Stimulated activated naive B cell treated with anti-CD40 and anti-IgM and Interleukin-4, amounts not matched to agents 10 μg/mL and 1 μg/mL and 100 μg/mL, for 72 hours (primary cell): ENCODE measurements around the gene ADCY1.

ENCODE experiments used
- ATAC-seq, 2 donors: fragments of 150-1000 bp; cut with Tn5 transposase; replicated peaks; 2 replicates each; pipeline ENCODE4 v1.10.0; 2021; ENCODE audit warnings: moderate library complexity in 1 of 2
- DNase-seq: peaks from one replicate; pipeline ENCODE4 v3.0.0; 2021
- H3K27ac Mint-ChIP-seq: one replicate; pipeline ENCODE4 v1.8.0; 2022; ENCODE audit warnings: mild to moderate bottlenecking, mixed read lengths
- H3K27me3 Mint-ChIP-seq, 2 donors: one replicate each; pipeline ENCODE4 v1.8.0; 2022; ENCODE audit warnings: mixed read lengths in 2 of 2
- H3K36me3 Mint-ChIP-seq, 2 donors: one replicate each; pipeline ENCODE4 v1.8.0; 2022; ENCODE audit warnings: mixed read lengths in 2 of 2, mild to moderate bottlenecking in 1 of 2
- H3K4me1 Mint-ChIP-seq, 2 donors: one replicate each; pipeline ENCODE4 v1.8.0; 2022; ENCODE audit warnings: mixed read lengths in 2 of 2, mild to moderate bottlenecking in 1 of 2
- H3K4me3 Mint-ChIP-seq, 2 donors: one replicate each; pipeline ENCODE4 v1.8.0; 2022; ENCODE audit warnings: mild to moderate bottlenecking in 2 of 2, mixed read lengths in 2 of 2, moderate library complexity in 1 of 2
- H3K9me3 Mint-ChIP-seq, 2 donors: one replicate each; pipeline ENCODE4 v1.8.0; 2022; ENCODE audit warnings: mixed read lengths in 2 of 2, mild to moderate bottlenecking in 1 of 2

Gene ADCY1

GRCh38 chr7:45684910-45685618 is 110.9 kb downstream of the ADCY1 start:
- Mint-ChIP-seq H3K27ac (no peak overlapping the region), H3K9me3 (no peaks in the 10 kb centered on the region), H3K27me3 (peaks cover 19 to 22% of the 10 kb centered on the region in 2 donors), H3K4me1 (no peaks in the 10 kb centered on the region), H3K4me3 (no peak overlapping the region), H3K36me3 (no peaks in the 10 kb centered on the region)
- ATAC-seq = no peak
- no peak for DNase-seq

GRCh38 chr7:45685619-45686240 is 111.6 kb downstream of the ADCY1 start:
- ATAC-seq = no peak
- Mint-ChIP-seq H3K4me3 (no peak overlapping the region), H3K27me3 (peaks cover 19 to 21% of the 10 kb centered on the region in 2 donors), H3K36me3 (no peaks in the 10 kb centered on the region), H3K4me1 (no peaks in the 10 kb centered on the region), H3K9me3 (no peaks in the 10 kb centered on the region), H3K27ac (no peak overlapping the region)
- DNase-seq = no peak

- Mint-ChIP-seq H3K4me1 (no peaks in the 10 kb centered on the region), H3K36me3 (no peaks in the 10 kb centered on the region), H3K27ac (no peak overlapping the region), H3K4me3 (no peak overlapping the region), H3K9me3 (no peaks in the 10 kb centered on the region), H3K27me3 (peaks cover 14 to 15% of the 10 kb centered on the region in 2 donors)
- DNase-seq = no peak
- ATAC-seq = no peak
Measured at GRCh38 chr7:45686441-45687184, 112.4 kb downstream of the ADCY1 start.

GRCh38 chr7:45687185-45687560 is 113.0 kb downstream of the ADCY1 start:
- Mint-ChIP-seq H3K4me3 (no peak overlapping the region), H3K9me3 (no peaks in the 10 kb centered on the region), H3K27me3 (peaks cover 14 to 15% of the 10 kb centered on the region in 2 donors), H3K27ac (no peak overlapping the region), H3K36me3 (no peaks in the 10 kb centered on the region), H3K4me1 (no peaks in the 10 kb centered on the region)
- ATAC-seq (no peak), DNase-seq (no peak)

GRCh38 chr7:45687721-45688120 is 113.6 kb downstream of the ADCY1 start:
- Mint-ChIP-seq H3K4me1 (no peaks in the 10 kb centered on the region), H3K4me3 (no peak overlapping the region), H3K27me3 (peaks cover 14 to 15% of the 10 kb centered on the region in 2 donors), H3K9me3 (no peaks in the 10 kb centered on the region), H3K36me3 (no peaks in the 10 kb centered on the region), H3K27ac (no peak overlapping the region)
- no peak for ATAC-seq
- no peak for DNase-seq

- Mint-ChIP-seq H3K4me1 (no peaks in the 10 kb centered on the region), H3K9me3 (peaks cover 0 to under 1% of the 10 kb centered on the region in 2 donors), H3K36me3 (no peaks in the 10 kb centered on the region), H3K27me3 (peaks cover 11 to 15% of the 10 kb centered on the region in 2 donors), H3K27ac (no peak overlapping the region), H3K4me3 (no peak overlapping the region)
- ATAC-seq = no peak
- no peak for DNase-seq
Measured at GRCh38 chr7:45688382-45688781, 114.2 kb downstream of the ADCY1 start.

- Mint-ChIP-seq H3K4me3 (no peak overlapping the region), H3K27ac (no peak overlapping the region), H3K4me1 (no peaks in the 10 kb centered on the region), H3K36me3 (no peaks in the 10 kb centered on the region), H3K27me3 (peaks cover 11 to 15% of the 10 kb centered on the region in 2 donors), H3K9me3 (peaks cover 0 to 1% of the 10 kb centered on the region in 2 donors)
- no peak for ATAC-seq
- DNase-seq = no peak
Measured at GRCh38 chr7:45689011-45689796, 115.0 kb downstream of the ADCY1 start.

- Mint-ChIP-seq H3K36me3 (no peaks in the 10 kb centered on the region), H3K27ac (no peak overlapping the region), H3K9me3 (peaks cover 0 to 1% of the 10 kb centered on the region in 2 donors), H3K4me1 (no peaks in the 10 kb centered on the region), H3K4me3 (no peak overlapping the region), H3K27me3 (peaks cover 11 to 12% of the 10 kb centered on the region in 2 donors)
- DNase-seq (no peak), ATAC-seq (no peak)
Measured at GRCh38 chr7:45689797-45690761, 115.9 kb downstream of the ADCY1 start.

- ATAC-seq (no peak), DNase-seq (no peak)
- Mint-ChIP-seq H3K9me3 (peaks cover 0 to 1% of the 10 kb centered on the region in 2 donors), H3K4me1 (no peaks in the 10 kb centered on the region), H3K27ac (no peak overlapping the region), H3K27me3 (peaks cover 8% of the 10 kb centered on the region in 2 donors), H3K4me3 (no peak overlapping the region), H3K36me3 (no peaks in the 10 kb centered on the region)
Measured at GRCh38 chr7:45690762-45691150, 116.6 kb downstream of the ADCY1 start.

GRCh38 chr7:45691155-45691656 is 117.0 kb downstream of the ADCY1 start:
- H3K27ac Mint-ChIP-seq = no peak overlapping the region
- peaks cover 0 to 1% of the 10 kb centered on the region in 2 donors for H3K9me3 Mint-ChIP-seq
- ATAC-seq (no peak), DNase-seq (no peak)
- peaks cover 8% of the 10 kb centered on the region in 2 donors for H3K27me3 Mint-ChIP-seq
- H3K4me3 Mint-ChIP-seq = no peak overlapping the region
- no peaks in the 10 kb centered on the region for H3K4me1 Mint-ChIP-seq
- H3K36me3 Mint-ChIP-seq = no peaks in the 10 kb centered on the region

- no peak overlapping the region for H3K27ac Mint-ChIP-seq
- no peaks in the 10 kb centered on the region for H3K36me3 Mint-ChIP-seq
- ATAC-seq (no peak), DNase-seq (no peak)
- peaks cover 0 to 1% of the 10 kb centered on the region in 2 donors for H3K9me3 Mint-ChIP-seq
- no peaks in the 10 kb centered on the region for H3K4me1 Mint-ChIP-seq
- no peak overlapping the region for H3K4me3 Mint-ChIP-seq
- peaks cover 8% of the 10 kb centered on the region in 2 donors for H3K27me3 Mint-ChIP-seq
Measured at GRCh38 chr7:45692031-45692430, 117.9 kb downstream of the ADCY1 start.

GRCh38 chr7:45695249-45695995 is 121.3 kb downstream of the ADCY1 start:
- no peaks in the 10 kb centered on the region for H3K36me3 Mint-ChIP-seq
- ATAC-seq = no peak
- peaks cover 0 to 1% of the 10 kb centered on the region in 2 donors for H3K9me3 Mint-ChIP-seq
- H3K4me3 Mint-ChIP-seq = no peak overlapping the region
- H3K27ac Mint-ChIP-seq = no peak overlapping the region
- peaks cover 0 to 9% of the 10 kb centered on the region in 2 donors for H3K27me3 Mint-ChIP-seq
- H3K4me1 Mint-ChIP-seq = no peaks in the 10 kb centered on the region
- no peak for DNase-seq

GRCh38 chr7:45696476-45696875 is 122.3 kb downstream of the ADCY1 start:
- no peak for DNase-seq
- H3K4me3 Mint-ChIP-seq = no peak overlapping the region
- H3K4me1 Mint-ChIP-seq = no peaks in the 10 kb centered on the region
- H3K27ac Mint-ChIP-seq = no peak overlapping the region
- peaks cover 0 to 16% of the 10 kb centered on the region in 2 donors for H3K27me3 Mint-ChIP-seq
- no peak for ATAC-seq
- peaks cover 0 to 1% of the 10 kb centered on the region in 2 donors for H3K9me3 Mint-ChIP-seq
- H3K36me3 Mint-ChIP-seq = no peaks in the 10 kb centered on the region
